Fibroblast of lung (primary cell): ENCODE data around the gene ZKSCAN1. TPM values are rescaled to one million over a fixed set of nuclear protein-coding genes. Genes with fewer than 3 reads are reported as not detected.

ENCODE experiments used
- DNase-seq, 2 donors: peaks; one replicate each; pipeline versions ENCODE4 v3.0.0 to v3.0.0-alpha.2; 2010; ENCODE audit warnings: low read depth in 2 of 2
- H2AFZ ChIP-seq: 2 replicates; pipeline ENCODE4 v1.5.1; 2012; ENCODE audit warnings: low read length, control low read depth, inconsistent platforms
- H3K27ac ChIP-seq: 2 replicates; pipeline ENCODE4 v1.5.1; 2011; ENCODE audit warnings: low read length, control low read depth; ENCODE audit not compliant: insufficient read depth
- H3K27me3 ChIP-seq: 2 replicates; pipeline ENCODE4 v1.5.1; 2011; ENCODE audit warnings: mild to moderate bottlenecking, low read length; ENCODE audit not compliant: control insufficient read depth, insufficient read depth
- H3K36me3 ChIP-seq: 2 replicates; pipeline ENCODE4 v1.5.1; 2011; ENCODE audit warnings: low read length; ENCODE audit not compliant: control insufficient read depth, insufficient read depth
- H3K4me1 ChIP-seq: 2 replicates; pipeline ENCODE4 v1.5.1; 2011; ENCODE audit warnings: low read length; ENCODE audit not compliant: control insufficient read depth, insufficient read depth; ENCODE audit errors: extremely low read depth
- H3K4me2 ChIP-seq: 2 replicates; pipeline ENCODE4 v1.5.1; 2011; ENCODE audit warnings: low read length, control low read depth; ENCODE audit not compliant: insufficient read depth; ENCODE audit errors: extremely low read depth
- H3K4me3 ChIP-seq, 4 experiments: fragments of 200-600 bp in 1 of 4; sonication (generic) in 1 of 4; replicated peaks in 1 of 4; 2 replicates each; pipeline ENCODE4 v1.5.1; 2011 to 2016; ENCODE audit warnings: low read length in 4 of 4, low read depth in 3 of 4, mild to moderate bottlenecking in 3 of 4, control low read depth in 2 of 4, inconsistent platforms in 1 of 4, mixed read lengths in 1 of 4; ENCODE audit not compliant: insufficient read depth in 1 of 4; ENCODE audit errors: control extremely low read depth in 1 of 4
- H3K79me2 ChIP-seq: 2 replicates; pipeline ENCODE4 v1.5.1; 2012; ENCODE audit warnings: mild to moderate bottlenecking, low read length, inconsistent platforms; ENCODE audit not compliant: control insufficient read depth, insufficient read depth
- H3K9ac ChIP-seq: 2 replicates; pipeline ENCODE4 v1.5.1; 2011; ENCODE audit warnings: mild to moderate bottlenecking, low read length, control low read depth; ENCODE audit not compliant: insufficient read depth
- H3K9me3 ChIP-seq: 2 replicates; pipeline ENCODE4 v1.5.1; 2012; ENCODE audit warnings: low read depth, low read length; ENCODE audit not compliant: control insufficient read depth, insufficient read depth
- H4K20me1 ChIP-seq: 2 replicates; pipeline ENCODE4 v1.5.1; 2011; ENCODE audit warnings: low read length; ENCODE audit not compliant: control insufficient read depth, insufficient read depth; ENCODE audit errors: extremely low read depth
- CTCF ChIP-seq, 2 donors: IDR thresholded peaks in 1 of 2; conservative IDR thresholded peaks in 1 of 2; 1 replicate in 1 of 2; 2 replicates in 1 of 2; pipeline ENCODE4 v1.5.1; 2011 to 2012; ENCODE audit warnings: low read length in 2 of 2, control low read depth in 1 of 2, inconsistent platforms in 1 of 2, low read depth in 1 of 2, mild to moderate bottlenecking in 1 of 2
- EZH2 ChIP-seq: IDR thresholded peaks from 2 replicates; pipeline ENCODE4 v1.5.1; 2012; ENCODE audit warnings: low read length, control low read depth, mild to moderate bottlenecking; ENCODE audit errors: missing control alignments
- polyA plus RNA-seq, 2 donors: library from polyadenylated mRNA; depleted of rRNA in 1 of 2; stranded (reverse) in 1 of 2; unstranded in 1 of 2; fragments of >200 nt; gene quantifications; 2 replicates each; pipeline ENCODE4 v1.2.1, GENCODE V29; 2011 to 2012; ENCODE audit warnings: missing spikeins in 1 of 2
- total RNA-seq: library from RNA; depleted of rRNA; stranded (reverse); fragments of >200 nt; gene quantifications from 2 replicates; pipeline ENCODE4 v1.2.1, GENCODE V29; 2014

Gene ZKSCAN1
- total and polyA plus RNA-seq, 2 donors (not counting 1 experiment from before 2014, with no cell fraction given) = 25.3 to 50.2 TPM

GRCh38 chr7:100059251-100059739 lies 43.9 kb downstream of the ZKSCAN1 start:
- Histone ChIP-seq H3K27me3 (no peaks in the 10 kb centered on the region), H3K27ac (no peak overlapping the region), H3K9ac (no peak overlapping the region), H3K4me3 (no peak overlapping the region), H3K4me2 (no peak overlapping the region), H4K20me1 (no peaks in the 10 kb centered on the region), H3K36me3 (peaks cover 10% of the 10 kb centered on the region), H2AFZ (no peak overlapping the region), H3K4me1 (no peaks in the 10 kb centered on the region), H3K79me2 (no peaks in the 10 kb centered on the region), H3K9me3 (no peaks in the 10 kb centered on the region)
- DNase-seq = no peak
- TF ChIP-seq CTCF (conservative IDR thresholded peaks at IDR 0.05 in 1 of 2, IDR thresholded peaks at IDR 0.05 in 1 of 2; ENCODE audit: low read depth in 1 of 2, low read length in 2 of 2) = no peak
- TF ChIP-seq EZH2 = no peak

- TF ChIP-seq EZH2 = no peak
- no peak for TF ChIP-seq CTCF (conservative IDR thresholded peaks at IDR 0.05 in 1 of 2, IDR thresholded peaks at IDR 0.05 in 1 of 2; ENCODE audit: low read depth in 1 of 2, low read length in 2 of 2)
- DNase-seq = no peak
- H2AFZ ChIP-seq = no peak overlapping the region
- H3K36me3 ChIP-seq = peaks cover 12% of the 10 kb centered on the region
- no peak overlapping the region for H3K4me3 ChIP-seq
- no peaks in the 10 kb centered on the region for H3K27me3 ChIP-seq
- no peak overlapping the region for H3K9ac ChIP-seq
- H4K20me1 ChIP-seq = no peaks in the 10 kb centered on the region
- H3K4me1 ChIP-seq = peaks cover 6% of the 10 kb centered on the region
- H3K27ac ChIP-seq = no peak overlapping the region
- no peaks in the 10 kb centered on the region for H3K9me3 ChIP-seq
- H3K4me2 ChIP-seq = no peak overlapping the region
- H3K79me2 ChIP-seq = no peaks in the 10 kb centered on the region
These were observed 46.3 kb downstream of the ZKSCAN1 start for GRCh38 chr7:100061518-100062193.

- Histone ChIP-seq H3K9me3 (no peaks in the 10 kb centered on the region), H3K36me3 (peaks cover 6% of the 10 kb centered on the region), H3K27ac (no peak overlapping the region), H3K79me2 (no peaks in the 10 kb centered on the region), H3K27me3 (no peaks in the 10 kb centered on the region), H2AFZ (no peak overlapping the region), H3K4me1 (peaks cover 6% of the 10 kb centered on the region), H3K4me3 (no peak overlapping the region), H4K20me1 (no peaks in the 10 kb centered on the region), H3K9ac (no peak overlapping the region), H3K4me2 (no peak overlapping the region)
- no peak for DNase-seq
- TF ChIP-seq CTCF (conservative IDR thresholded peaks at IDR 0.05 in 1 of 2, IDR thresholded peaks at IDR 0.05 in 1 of 2; ENCODE audit: low read depth in 1 of 2, low read length in 2 of 2) = no peak
- TF ChIP-seq EZH2 = no peak
These were observed 48.0 kb downstream of the ZKSCAN1 start for GRCh38 chr7:100063376-100063775.
